IPS-18c (cell line): Measurements from ENCODE around the gene ZFP36L1.

ENCODE experiments used
- H3K4me3 ChIP-seq: 2 replicates; pipeline ENCODE4 v1.7.0; 2013; ENCODE audit warnings: low read depth, mild to moderate bottlenecking, low read length, moderate library complexity; ENCODE audit not compliant: insufficient read depth
- H3K9me3 ChIP-seq: one replicate; pipeline ENCODE4 v1.6.1; 2013; ENCODE audit warnings: mild to moderate bottlenecking, low read length, moderate library complexity; ENCODE audit not compliant: control insufficient read depth, insufficient read depth

ZFP36L1 gene

GRCh38 chr14:68740788-68741476 is 51.9 kb downstream of the ZFP36L1 start:
- H3K4me3 ChIP-seq = no peak overlapping the region
- no peaks in the 10 kb centered on the region for H3K9me3 ChIP-seq

GRCh38 chr14:68739701-68740100 is 53.2 kb downstream of the ZFP36L1 start:
- no peak overlapping the region for H3K4me3 ChIP-seq
- H3K9me3 ChIP-seq = no peaks in the 10 kb centered on the region

GRCh38 chr14:68738559-68738958 is 54.3 kb downstream of the ZFP36L1 start:
- no peak overlapping the region for H3K4me3 ChIP-seq
- H3K9me3 ChIP-seq = no peaks in the 10 kb centered on the region
